Testis (tissue), 2 donors: ENCODE measurements around the gene TBC1D1.

Source experiments
- CTCF ChIP-seq, 3 experiments: fragments of 450-650 bp in 2 of 3; fragments of 200-600 bp in 1 of 3; sonication (generic) in 1 of 3; IDR thresholded peaks; one replicate each; pipeline ENCODE4 v1.5.1; 2016 to 2019; ENCODE audit warnings: antibody characterized with exemption in 3 of 3, mild to moderate bottlenecking in 2 of 3, moderate library complexity in 1 of 3
- POLR2A ChIP-seq: fragments of 450-650 bp; IDR thresholded peaks from one replicate; pipeline ENCODE4 v1.6.1; 2017; ENCODE audit warnings: antibody characterized with exemption, mild to moderate bottlenecking, moderate library complexity

DNA sequence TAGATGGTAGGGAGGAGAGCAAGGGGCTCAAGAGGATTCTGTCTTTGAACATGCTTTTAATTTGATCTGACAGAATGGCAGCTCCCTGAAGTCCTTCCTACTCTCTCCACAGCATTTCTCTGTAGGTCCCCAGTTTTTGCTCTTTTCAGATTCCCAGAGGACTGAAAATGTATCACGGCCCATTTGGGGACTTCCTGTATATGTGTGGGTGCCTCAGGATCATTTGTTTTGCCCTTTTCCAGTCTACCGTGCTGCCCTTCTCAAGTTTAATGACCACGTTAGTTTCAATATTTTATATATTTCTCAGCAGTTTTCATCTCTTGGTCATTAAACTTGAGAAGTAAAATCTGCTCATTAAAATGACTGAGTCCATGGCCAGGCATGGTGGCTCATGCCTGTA lies 2.3 kb downstream of the TBC1D1 start:
- no peak for TF ChIP-seq CTCF (IDR thresholded peaks at IDR 0.05)
- no peak for TF ChIP-seq POLR2A
